ENCODE data around the gene SYT1. TPM values are rescaled to one million over a fixed set of nuclear protein-coding genes. Genes with fewer than 3 reads are reported as not detected.
A peak's percentile ranks its signal among the peaks of the same experiment; 100 is the strongest.

Gene SYT1
- total and polyA plus RNA-seq, 7 donors, result 2.8 to 20.0 (median 10.6) TPM; not detected in 1

- WGBS, 2 donors, result 84 to 85% methylated on average over 2 of the region's 2 CpGs
- peaks cover 0 to 21% (median 12%) of the 10 kb centered on the region in 4 donors for H3K4me1 ChIP-seq
- no peaks in the 10 kb centered on the region for H3K36me3 ChIP-seq
- DNase-seq, result no peak
- no peaks in the 10 kb centered on the region for H3K27me3 ChIP-seq
- TF ChIP-seq EP300 (IDR thresholded peaks at IDR 0.05) (no peak), POLR2A (IDR thresholded peaks at IDR 0.05) (no peak), POLR2AphosphoS5 (IDR thresholded peaks at IDR 0.05) (no peak), CTCF (IDR thresholded peaks at IDR 0.05) (no peak)
- H3K27ac ChIP-seq, result no peak overlapping the region
- H3K9me3 ChIP-seq, result no peaks in the 10 kb centered on the region
- intact Hi-C loops (cut with DNase I), result loop anchor here (10.0 kb wide), 1 partner anchor 1185 kb away; no protein-coding TSS in a partner anchor
- no peak overlapping the region for H3K4me3 ChIP-seq
Measured at GRCh38 chr12:79370021-79370420, 505.4 kb downstream of the SYT1 start.

GRCh38 chr12:79371226-79371625 lies 506.7 kb downstream of the SYT1 start:
- no peaks in the 10 kb centered on the region for H3K36me3 ChIP-seq
- 90 to 91% methylated on average over 2 of the region's 2 CpGs for WGBS, 2 donors
- DNase-seq, result no peak
- TF ChIP-seq POLR2A (IDR thresholded peaks at IDR 0.05), result no peak
- TF ChIP-seq POLR2AphosphoS5 (IDR thresholded peaks at IDR 0.05), result no peak
- no peak for TF ChIP-seq EP300 (IDR thresholded peaks at IDR 0.05)
- TF ChIP-seq CTCF (IDR thresholded peaks at IDR 0.05), result no peak
- no peaks in the 10 kb centered on the region for H3K9me3 ChIP-seq
- peaks cover 0 to 12% (median 9%) of the 10 kb centered on the region in 4 donors for H3K4me1 ChIP-seq
- intact Hi-C loops (cut with DNase I), result loop anchor here (10.0 kb wide), 1 partner anchor 1186 kb away; no protein-coding TSS in a partner anchor
- H3K4me3 ChIP-seq, result no peak overlapping the region
- H3K27me3 ChIP-seq, result no peaks in the 10 kb centered on the region
- no peak overlapping the region for H3K27ac ChIP-seq

- peak in 3 of 4 experiments; percentile 26 to 66 (median 48) for TF ChIP-seq CTCF (IDR thresholded peaks at IDR 0.05)
- TF ChIP-seq EP300 (IDR thresholded peaks at IDR 0.05), result no peak
- no peak for TF ChIP-seq POLR2A (IDR thresholded peaks at IDR 0.05)
- Histone ChIP-seq H3K27me3 (no peaks in the 10 kb centered on the region), H3K4me3 (no peak overlapping the region), H3K27ac (no peak overlapping the region), H3K36me3 (no peaks in the 10 kb centered on the region), H3K4me1 (peaks cover 0 to 8% (median 2%) of the 10 kb centered on the region in 4 donors), H3K9me3 (no peaks in the 10 kb centered on the region)
- no peak for DNase-seq
- intact Hi-C loops (cut with DNase I), result loop anchor here (10.0 kb wide), 1 partner anchor 1189 kb away; no protein-coding TSS in a partner anchor
- 56 to 65% methylated on average over 5 of the region's 5 CpGs for WGBS, 2 donors
Measured at GRCh38 chr12:79373896-79374499, 509.4 kb downstream of the SYT1 start.

GRCh38 chr12:79374545-79374944 lies 510.0 kb downstream of the SYT1 start:
- intact Hi-C loops (cut with DNase I), result loop anchor here (10.0 kb wide), 1 partner anchor 1190 kb away; no protein-coding TSS in a partner anchor
- Histone ChIP-seq H3K27ac (no peak overlapping the region), H3K9me3 (no peaks in the 10 kb centered on the region), H3K27me3 (no peaks in the 10 kb centered on the region), H3K4me3 (no peak overlapping the region), H3K36me3 (no peaks in the 10 kb centered on the region), H3K4me1 (peaks cover 0 to 8% (median 2%) of the 10 kb centered on the region in 4 donors)
- TF ChIP-seq CTCF (IDR thresholded peaks at IDR 0.05) (no peak), POLR2A (IDR thresholded peaks at IDR 0.05) (no peak), EP300 (IDR thresholded peaks at IDR 0.05) (no peak), POLR2AphosphoS5 (IDR thresholded peaks at IDR 0.05) (no peak)
- 72 to 77% methylated on average over 1 of the region's 1 CpG for WGBS, 2 donors
- no peak for DNase-seq

All from sigmoid colon (tissue), 7 donors.